Diencephalon (tissue), 1 donor: ENCODE data around the gene EVPLL. TPM values are rescaled to one million over a fixed set of nuclear protein-coding genes. Genes with fewer than 3 reads are reported as not detected.

Source experiments
- small RNA-seq: library from RNA; depleted of rRNA; stranded (forward); fragments of <200 nt; gene quantifications from one replicate; pipeline ENCODE3, GENCODE V24; 2014
- total RNA-seq: library from RNA; depleted of rRNA; stranded (reverse); fragments of >200 nt; gene quantifications from one replicate; pipeline ENCODE4 v1.2.3, GENCODE V29; 2014

Gene EVPLL
- total RNA-seq = 0.69 TPM

GRCh38 chr17:18377437-18378204 lies at the start of gene EVPLL:
Gene EVPLL (plus strand): TSS chr17:18377778. CDS start chr17:18380938, 3,160 bp downstream.

GRCh38 chr17:18363101-18364049 lies 14.2 kb upstream of the EVPLL start, which contains the start of gene SHMT1:
Gene SHMT1 (minus strand): TSS chr17:18363550. CDS start chr17:18355981, 7,569 bp downstream.

Small RNA genes lying within 50 kb of the gene (small RNA-seq; reads per million reads assigned to genes)
- gene AL353997.5 (not detected), gene YWHAEP2 (not detected)

Other genes with a start within 250 kb of the EVPLL start
- 84.2 TPM for gene ALKBH5, start 193.9 kb upstream of the EVPLL start, total RNA-seq
- 46.4 TPM for gene LLGL1, start 152.1 kb upstream of the EVPLL start, total RNA-seq
- gene FLII, start 119.0 kb upstream of the EVPLL start, total RNA-seq = 63.9 TPM
- 21.7 TPM for gene MIEF2, start 117.1 kb upstream of the EVPLL start, total RNA-seq
- gene TOP3A, start 62.8 kb upstream of the EVPLL start, total RNA-seq = 32.5 TPM
- gene SMCR8, start 62.5 kb upstream of the EVPLL start, total RNA-seq = 14.5 TPM
- gene SHMT1, start 14.2 kb upstream of the EVPLL start, total RNA-seq = 5.5 TPM
- gene LGALS9C, start 99.0 kb downstream of the EVPLL start, total RNA-seq = not detected